Fibroblast of the aortic adventitia (primary cell): Measurements from ENCODE around the gene CCDC91. TPM values are rescaled to one million over a fixed set of nuclear protein-coding genes. Genes with fewer than 3 reads are reported as not detected.
A peak's percentile ranks its signal among the peaks of the same experiment; 100 is the strongest.
"Not testable (repeated sequence)": the region's sequence is repeated elsewhere in the genome, so short reads cannot be mapped to it uniquely, and the experiment has no call there.

Experiments used
- DNase-seq: peaks from one replicate; pipeline ENCODE4 v3.0.0-alpha.2; 2010; ENCODE audit warnings: low read depth
- H3K4me3 ChIP-seq: 2 replicates; pipeline ENCODE4 v1.5.1; 2011; ENCODE audit warnings: low read depth, mild to moderate bottlenecking, control low read depth, low read length, moderate library complexity
- total RNA-seq: library from RNA; depleted of rRNA; stranded (reverse); fragments of >200 nt; gene quantifications from 2 replicates; pipeline ENCODE4 v1.2.3, GENCODE V29; 2012; ENCODE audit warnings: low replicate concordance
- TF ChIP-seq, protein P1 (sequence below): IDR thresholded peaks from 2 replicates; pipeline ENCODE4 v1.5.1; 2011; ENCODE audit warnings: mild to moderate bottlenecking, low read length, control low read depth, inconsistent platforms; ENCODE audit not compliant: insufficient read depth

CCDC91 gene
- total RNA-seq, 1 donor: 37.4 TPM

DNA sequence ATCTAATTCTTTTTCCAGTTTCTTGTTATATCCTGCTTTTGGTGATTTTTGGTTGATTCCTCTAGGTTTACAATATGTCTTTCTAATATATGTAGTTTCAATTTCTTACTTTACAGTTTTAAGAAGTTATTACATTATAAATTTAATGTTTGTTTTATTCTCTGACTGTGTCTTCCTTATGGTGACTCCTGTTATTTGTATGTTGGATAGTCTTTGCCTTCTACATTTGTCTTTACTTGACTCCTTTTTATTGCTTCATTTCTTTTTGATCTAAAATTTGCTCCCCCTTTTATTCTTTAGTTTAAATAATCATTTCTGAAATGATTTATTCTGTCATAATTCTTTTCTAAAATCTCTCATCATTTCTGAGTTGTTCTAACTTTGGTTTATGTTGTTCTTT is 125.8 kb downstream of the CCDC91 start:
- TF ChIP-seq, protein P1, sequence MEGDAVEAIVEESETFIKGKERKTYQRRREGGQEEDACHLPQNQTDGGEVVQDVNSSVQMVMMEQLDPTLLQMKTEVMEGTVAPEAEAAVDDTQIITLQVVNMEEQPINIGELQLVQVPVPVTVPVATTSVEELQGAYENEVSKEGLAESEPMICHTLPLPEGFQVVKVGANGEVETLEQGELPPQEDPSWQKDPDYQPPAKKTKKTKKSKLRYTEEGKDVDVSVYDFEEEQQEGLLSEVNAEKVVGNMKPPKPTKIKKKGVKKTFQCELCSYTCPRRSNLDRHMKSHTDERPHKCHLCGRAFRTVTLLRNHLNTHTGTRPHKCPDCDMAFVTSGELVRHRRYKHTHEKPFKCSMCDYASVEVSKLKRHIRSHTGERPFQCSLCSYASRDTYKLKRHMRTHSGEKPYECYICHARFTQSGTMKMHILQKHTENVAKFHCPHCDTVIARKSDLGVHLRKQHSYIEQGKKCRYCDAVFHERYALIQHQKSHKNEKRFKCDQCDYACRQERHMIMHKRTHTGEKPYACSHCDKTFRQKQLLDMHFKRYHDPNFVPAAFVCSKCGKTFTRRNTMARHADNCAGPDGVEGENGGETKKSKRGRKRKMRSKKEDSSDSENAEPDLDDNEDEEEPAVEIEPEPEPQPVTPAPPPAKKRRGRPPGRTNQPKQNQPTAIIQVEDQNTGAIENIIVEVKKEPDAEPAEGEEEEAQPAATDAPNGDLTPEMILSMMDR: no peak
- peak; percentile 4 for DNase-seq
- H3K4me3 ChIP-seq: no peak overlapping the region

DNA sequence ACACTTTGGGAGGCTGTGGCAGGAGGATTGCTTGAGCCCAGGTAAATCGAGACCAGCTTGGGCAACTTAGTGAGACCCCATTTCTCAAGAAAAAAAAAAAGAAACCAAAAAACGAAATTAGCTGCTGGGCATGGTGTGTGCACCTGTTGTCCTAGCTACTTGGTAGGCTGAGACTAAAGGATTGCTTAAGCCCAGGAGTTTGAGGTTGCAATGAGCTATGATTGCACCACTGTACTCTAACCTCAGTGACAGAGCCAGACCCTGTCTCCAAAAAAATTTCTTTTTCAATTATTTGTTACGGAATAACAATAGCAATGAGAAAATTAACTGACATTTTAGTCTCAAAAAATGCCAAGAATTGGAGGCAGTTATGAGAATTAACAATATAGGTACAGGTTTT is 128.0 kb downstream of the CCDC91 start:
- TF ChIP-seq, protein P1: no peak
- no peak for DNase-seq

DNA sequence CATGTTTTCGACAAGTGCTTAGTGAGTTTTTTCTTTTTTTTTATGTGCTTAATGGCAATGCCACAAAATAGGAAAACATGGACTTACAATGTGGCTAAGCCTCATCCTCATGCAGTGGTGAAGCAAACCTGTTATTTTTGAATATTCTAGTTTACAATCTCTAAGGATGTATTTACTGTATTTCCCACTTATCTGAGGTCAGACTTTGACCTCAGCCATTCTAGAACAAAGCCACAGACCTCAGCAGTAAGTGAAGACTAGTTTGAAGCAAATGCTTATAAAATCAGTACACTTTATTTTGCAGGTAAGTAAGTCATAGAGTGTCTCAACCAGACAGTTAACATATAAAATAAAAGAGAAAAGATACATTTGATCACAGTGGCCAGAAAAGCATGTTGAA is 130.1 kb downstream of the CCDC91 start:
- H3K4me3 ChIP-seq: no peak overlapping the region
- no peak for DNase-seq
- TF ChIP-seq, protein P1: no peak

More for the DNA sequence above, 128.0 kb downstream of the CCDC91 start:
- no peak overlapping the region for H3K4me3 ChIP-seq

DNA sequence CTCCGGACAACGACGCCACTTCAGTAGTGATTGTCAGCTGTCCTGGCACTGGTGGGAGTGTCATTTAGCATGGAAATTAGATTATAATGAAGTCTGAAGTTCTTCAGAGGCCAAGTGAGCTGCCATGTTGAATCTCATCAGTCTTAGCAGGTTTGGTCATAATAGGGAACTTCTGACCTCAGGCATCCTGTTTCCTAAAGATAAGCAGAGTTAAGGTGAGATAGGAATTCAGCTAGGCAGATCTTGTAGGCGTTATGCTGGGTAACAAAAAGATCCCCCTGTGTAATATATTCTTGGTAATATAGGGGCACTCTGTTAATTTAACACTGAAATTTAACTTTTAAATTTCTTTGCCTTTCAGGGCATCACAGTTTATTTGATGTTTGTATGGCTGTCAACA is 137.5 kb downstream of the CCDC91 start:
- H3K4me3 ChIP-seq: no peak overlapping the region
- TF ChIP-seq, protein P1: no peak
- DNase-seq: no peak

DNA sequence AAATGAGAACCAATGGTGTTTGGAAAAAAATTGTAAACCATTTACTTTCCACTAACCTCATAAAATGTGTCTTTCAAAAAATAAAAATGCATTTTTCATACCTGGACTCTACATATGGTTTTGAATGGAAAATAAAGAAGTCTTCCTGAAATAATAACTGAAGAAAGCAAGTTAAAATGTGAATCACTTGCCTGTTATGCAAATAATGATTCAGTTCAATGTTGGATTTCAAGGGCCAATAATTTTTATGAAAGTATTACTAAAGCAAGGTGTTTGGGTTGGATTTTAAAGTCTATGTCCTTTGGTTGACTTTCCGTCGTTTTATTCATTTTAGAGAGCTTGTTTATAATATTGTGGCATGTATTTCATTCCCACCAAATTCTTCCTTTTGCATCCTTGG is 138.7 kb downstream of the CCDC91 start:
- H3K4me3 ChIP-seq: no peak overlapping the region
- TF ChIP-seq, protein P1: no peak
- no peak for DNase-seq

DNA sequence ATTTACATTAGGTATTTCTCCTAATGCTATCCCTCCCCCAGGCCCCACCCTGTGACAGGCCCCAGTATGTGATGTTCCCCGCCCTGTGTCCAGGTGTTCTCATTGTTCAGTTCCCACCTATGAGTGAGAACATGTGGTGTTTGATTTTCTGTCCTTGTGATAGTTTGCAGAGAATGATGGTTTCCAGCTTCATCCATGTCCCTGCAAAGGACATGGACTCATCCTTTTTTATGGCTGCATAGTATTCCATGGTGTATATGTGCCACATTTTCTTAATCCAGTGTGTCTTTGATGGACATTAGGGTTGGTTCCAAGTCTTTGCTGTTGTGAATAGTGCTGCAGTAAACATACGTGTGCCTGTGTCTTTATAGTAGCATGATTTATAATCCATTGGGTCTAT is 139.5 kb downstream of the CCDC91 start:
- not testable (repeated sequence) for DNase-seq, H3K4me3 ChIP-seq

DNA sequence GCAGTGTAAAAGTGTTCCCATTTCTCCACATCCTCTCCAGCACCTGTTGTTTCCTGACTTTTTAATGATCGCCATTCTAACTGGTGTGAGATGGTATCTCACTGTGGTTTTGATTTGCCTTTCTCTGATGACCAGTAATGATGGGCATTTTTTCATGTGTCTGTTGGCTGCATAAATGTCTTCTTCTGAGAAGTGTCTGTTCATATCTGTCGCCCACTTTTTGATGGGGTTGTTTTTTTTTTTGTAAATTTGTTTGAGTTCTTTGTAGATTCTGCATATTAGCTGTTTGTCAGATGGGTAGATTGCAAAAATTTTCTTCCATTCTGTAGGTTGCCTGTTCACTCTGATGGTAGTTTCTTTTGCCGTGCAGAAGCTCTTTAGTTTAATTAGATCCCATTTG is 140.0 kb downstream of the CCDC91 start:
- not testable (repeated sequence) for DNase-seq, H3K4me3 ChIP-seq

DNA sequence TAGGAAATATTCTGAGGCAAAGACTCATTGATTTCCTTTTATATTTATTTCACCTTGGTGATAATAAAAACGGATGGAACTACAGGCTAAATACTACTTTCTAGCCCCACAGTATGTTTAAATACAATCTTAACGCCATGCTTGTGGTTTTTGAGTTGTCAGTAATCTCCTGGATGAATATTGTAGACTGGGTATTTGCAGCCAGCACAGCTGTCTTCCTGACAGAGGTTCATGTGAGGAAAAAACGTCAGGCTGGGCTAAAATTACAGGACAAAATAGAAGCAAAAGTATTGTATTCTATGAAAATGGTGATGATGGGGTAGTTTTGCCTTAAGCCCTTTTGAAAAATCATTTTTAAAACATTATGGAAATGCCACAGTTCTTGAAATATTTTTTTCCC is 140.9 kb downstream of the CCDC91 start:
- H3K4me3 ChIP-seq: no peak overlapping the region
- TF ChIP-seq, protein P1: no peak
- DNase-seq: peak; percentile 9
